GM23338 (cell line): ENCODE data around the gene SLC13A3. TPM values are rescaled to one million over a fixed set of nuclear protein-coding genes. Genes with fewer than 3 reads are reported as not detected.

Source experiments
- ATAC-seq: fragments of 200-7000 bp; cut with Tn5 transposase; 3 replicates; pipeline ENCODE4 v1.9.1; 2020
- DNase-seq: peaks from one replicate; pipeline ENCODE4 v3.0.0-alpha.2; 2015; ENCODE audit warnings: low spot score
- H2AFZ ChIP-seq: fragments of 200-600 bp; sonication (generic); 2 replicates; pipeline ENCODE4 v1.8.0; 2016; ENCODE audit warnings: antibody characterized with exemption, mild to moderate bottlenecking, moderate library complexity
- H3F3A ChIP-seq: fragments of 200-600 bp; sonication (generic); replicated peaks from 2 replicates; pipeline ENCODE4 v1.8.0; 2017; ENCODE audit warnings: antibody characterized with exemption, mixed run types, low read depth
- H3K27ac ChIP-seq: fragments of 200-600 bp; sonication (generic); 2 replicates; pipeline ENCODE4 v1.6.1; 2016; ENCODE audit warnings: low read depth
- H3K27me3 ChIP-seq: fragments of 200-600 bp; sonication (generic); 2 replicates; pipeline ENCODE4 v1.8.0; 2016; ENCODE audit warnings: mild to moderate bottlenecking, mixed run types, moderate library complexity; ENCODE audit not compliant: insufficient read depth
- H3K36me3 ChIP-seq: fragments of 200-600 bp; sonication (generic); 2 replicates; pipeline ENCODE4 v1.8.0; 2016; ENCODE audit warnings: mild to moderate bottlenecking; ENCODE audit not compliant: insufficient read depth
- H3K4me1 ChIP-seq: fragments of 200-600 bp; sonication (generic); 2 replicates; pipeline ENCODE4 v1.8.0; 2016; ENCODE audit warnings: mild to moderate bottlenecking, moderate library complexity; ENCODE audit not compliant: insufficient read depth
- H3K4me2 ChIP-seq: fragments of 200-600 bp; sonication (generic); 2 replicates; pipeline ENCODE4 v1.7.1; 2017; ENCODE audit warnings: mixed run types
- H3K4me3 ChIP-seq: fragments of 200-600 bp; sonication (generic); 2 replicates; pipeline ENCODE4 v1.6.1; 2016; ENCODE audit warnings: mixed run types
- H3K79me2 ChIP-seq: fragments of 200-600 bp; sonication (generic); replicated peaks from 2 replicates; pipeline ENCODE4 v1.8.0; 2017; ENCODE audit warnings: mild to moderate bottlenecking; ENCODE audit not compliant: insufficient read depth
- H3K9me2 ChIP-seq: fragments of 200-600 bp; sonication (generic); 2 replicates; pipeline ENCODE4 v1.8.0; 2017; ENCODE audit not compliant: insufficient read depth
- H4K20me1 ChIP-seq: fragments of 200-600 bp; sonication (generic); replicated peaks from 2 replicates; pipeline ENCODE4 v1.8.0; 2017; ENCODE audit warnings: mild to moderate bottlenecking; ENCODE audit not compliant: insufficient read depth
- H3K27ac Mint-ChIP-seq: 2 replicates; pipeline ENCODE4 v1.8.0; 2020; ENCODE audit warnings: inconsistent platforms, mild to moderate bottlenecking, moderate library complexity, mixed read lengths
- H3K27me3 Mint-ChIP-seq: 3 replicates; pipeline ENCODE4 v1.8.0; 2022; ENCODE audit warnings: low read depth, mild to moderate bottlenecking, moderate library complexity, mixed read lengths, inconsistent platforms; ENCODE audit not compliant: insufficient read depth, poor library complexity
- H3K36me3 Mint-ChIP-seq: 3 replicates; pipeline ENCODE4 v1.8.0; 2021; ENCODE audit warnings: low read depth, mild to moderate bottlenecking, inconsistent platforms, moderate library complexity, mixed read lengths
- H3K4me1 Mint-ChIP-seq: 3 replicates; pipeline ENCODE4 v1.8.0; 2020; ENCODE audit warnings: mild to moderate bottlenecking, inconsistent platforms, mixed read lengths
- H3K4me3 Mint-ChIP-seq: 3 replicates; pipeline ENCODE4 v1.8.0; 2021; ENCODE audit warnings: moderate library complexity, mild to moderate bottlenecking, inconsistent platforms, mixed read lengths
- H3K9me3 Mint-ChIP-seq: 3 replicates; pipeline ENCODE4 v1.8.0; 2020; ENCODE audit warnings: moderate library complexity, mild to moderate bottlenecking, inconsistent platforms, mixed read lengths
- CREB1 ChIP-seq: fragments of 250-450 bp; sonication (Bioruptor Pico); IDR thresholded peaks from 2 replicates; pipeline ENCODE4 v1.5.0; 2020; ENCODE audit warnings: low read depth, mild to moderate bottlenecking, moderate library complexity
- CTCF ChIP-seq, 2 experiments: fragments of 200-600 bp in 1 of 2; sonication (generic) in 1 of 2; conservative IDR thresholded peaks; 2 replicates each; pipeline versions ENCODE4 v1.5.1 to v1.6.1; 2016 to 2017; ENCODE audit warnings: antibody characterized with exemption in 2 of 2, low read depth in 2 of 2, mild to moderate bottlenecking in 2 of 2, moderate library complexity in 1 of 2
- ETS1 ChIP-seq: IDR thresholded peaks from 2 replicates; pipeline ENCODE4 v1.6.1; 2016; ENCODE audit warnings: antibody characterized with exemption
- EZH2 ChIP-seq: fragments of 200-600 bp; sonication (generic); IDR thresholded peaks from one replicate; pipeline ENCODE4 v1.8.0; 2017; ENCODE audit warnings: antibody characterized with exemption, mild to moderate bottlenecking, low read depth; ENCODE audit not compliant: unreplicated experiment
- EZH2phosphoT487 ChIP-seq: fragments of 200-600 bp; sonication (generic); IDR thresholded peaks from one replicate; pipeline ENCODE4 v1.8.1; 2018; ENCODE audit warnings: antibody characterized with exemption; ENCODE audit not compliant: unreplicated experiment
- JUNB ChIP-seq: IDR thresholded peaks from one replicate; pipeline ENCODE4 v1.6.1; 2016; ENCODE audit warnings: antibody characterized with exemption; ENCODE audit not compliant: unreplicated experiment
- NANOG ChIP-seq: IDR thresholded peaks from 2 replicates; pipeline ENCODE4 v1.6.1; 2016; ENCODE audit warnings: antibody characterized with exemption, borderline replicate concordance
- POLR2AphosphoS5 ChIP-seq: IDR thresholded peaks from 2 replicates; pipeline ENCODE4 v1.6.1; 2016; ENCODE audit warnings: antibody characterized with exemption, low read depth
- STAT1 ChIP-seq: IDR thresholded peaks from one replicate; pipeline ENCODE4 v1.6.1; 2016; ENCODE audit warnings: antibody characterized with exemption; ENCODE audit not compliant: unreplicated experiment
- ZNF114 ChIP-seq: fragments of 250-450 bp; sonication (Bioruptor Pico); IDR thresholded peaks from 2 replicates; pipeline ENCODE4 v1.5.0; 2020; ENCODE audit warnings: mild to moderate bottlenecking, moderate library complexity
- ZNF331 ChIP-seq: fragments of 250-450 bp; sonication (Bioruptor Pico); IDR thresholded peaks from 2 replicates; pipeline ENCODE4 v1.5.0; 2020; ENCODE audit warnings: low read depth, mild to moderate bottlenecking, moderate library complexity
- polyA plus RNA-seq: library from polyadenylated mRNA; unstranded; fragments of >200 nt; fragmentation: Nextera tagmentation; extraction: Ambion mirVana; gene quantifications from 2 replicates; pipeline ENCODE4 v1.2.1, GENCODE V29; 2016
- total RNA-seq: library from RNA; depleted of rRNA; stranded (reverse); fragments of >200 nt; shearing (Covaris generic); gene quantifications from 2 replicates; pipeline ENCODE4 v1.2.3, GENCODE V29; 2014
- TF ChIP-seq, protein P1 (sequence below): IDR thresholded peaks from one replicate; pipeline ENCODE4 v1.6.1; 2018; ENCODE audit warnings: antibody characterized with exemption; ENCODE audit not compliant: unreplicated experiment
- TF ChIP-seq, protein P2 (sequence below): fragments of 250-450 bp; sonication (Bioruptor Pico); IDR thresholded peaks from 2 replicates; pipeline ENCODE4 v1.5.0; 2020; ENCODE audit warnings: mild to moderate bottlenecking, moderate library complexity

Gene SLC13A3
- total and polyA plus RNA-seq, 2 experiments from 2014 or later = 8.6 to 9.1 TPM

DNA sequence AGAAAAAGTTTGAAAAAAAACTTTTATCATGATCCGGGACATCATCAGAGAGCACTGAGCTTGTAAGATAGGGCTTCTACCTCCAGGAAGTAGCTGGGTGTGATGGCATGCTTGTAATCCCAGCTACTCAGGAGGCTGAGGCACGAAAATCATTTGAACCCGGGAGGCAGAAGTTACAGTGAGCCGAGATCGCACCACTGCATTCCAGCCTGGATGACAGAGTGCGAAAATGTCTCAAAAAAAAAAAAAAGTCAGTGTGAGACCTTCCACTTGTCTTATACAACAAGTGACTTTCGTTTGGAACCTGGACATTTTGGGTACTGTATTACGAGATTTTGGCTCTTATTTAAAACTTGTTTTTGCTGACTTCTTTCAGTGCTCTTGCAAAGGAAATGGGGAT lies 5.9 kb upstream of the SLC13A3 start:
- H3K9me2 ChIP-seq = 0 out of 2 replicates have a peak, but pooled peaks cover 2% of the 10 kb centered on the region

More for the DNA sequence above, 5.9 kb upstream of the SLC13A3 start:
- Histone ChIP-seq H3K4me2 (no peak overlapping the region), H3K27me3 (peaks cover under 1% of the 10 kb centered on the region; the same call in 1 of the 2 replicates), H4K20me1 (peaks cover 2% of the 10 kb centered on the region; the same call in 1 of the 2 replicates), H3K4me1 (no peaks in the 10 kb centered on the region), H3K36me3 (0 out of 2 replicates have a peak, but pooled peaks cover 3% of the 10 kb centered on the region), H3F3A (no peaks in the 10 kb centered on the region), H3K4me3 (no peak overlapping the region), H3K27ac (no peak overlapping the region), H3K79me2 (no peaks in the 10 kb centered on the region), H2AFZ (no peak overlapping the region)
- no peak for ATAC-seq
- Mint-ChIP-seq H3K4me3 (no peak overlapping the region), H3K9me3 (no peaks in the 10 kb centered on the region), H3K4me1 (peaks cover 9% of the 10 kb centered on the region; the same call in 2 of the 3 replicates), H3K36me3 (no peaks in the 10 kb centered on the region), H3K27ac (no peak overlapping the region), H3K27me3 (peaks cover 2% of the 10 kb centered on the region)
- TF ChIP-seq STAT1 (no peak), JUNB (no peak), ETS1 (no peak), POLR2AphosphoS5 (no peak), EZH2phosphoT487 (no peak), ZNF114 (CRISPR knock-in tag) (no peak), ZNF331 (CRISPR knock-in tag) (no peak), CREB1 (CRISPR knock-in tag) (no peak), NANOG (no peak), EZH2 (no peak), CTCF (conservative IDR thresholded peaks at IDR 0.05; ENCODE audit: low read depth in 2 of 2) (no peak)
- TF ChIP-seq, protein P1, sequence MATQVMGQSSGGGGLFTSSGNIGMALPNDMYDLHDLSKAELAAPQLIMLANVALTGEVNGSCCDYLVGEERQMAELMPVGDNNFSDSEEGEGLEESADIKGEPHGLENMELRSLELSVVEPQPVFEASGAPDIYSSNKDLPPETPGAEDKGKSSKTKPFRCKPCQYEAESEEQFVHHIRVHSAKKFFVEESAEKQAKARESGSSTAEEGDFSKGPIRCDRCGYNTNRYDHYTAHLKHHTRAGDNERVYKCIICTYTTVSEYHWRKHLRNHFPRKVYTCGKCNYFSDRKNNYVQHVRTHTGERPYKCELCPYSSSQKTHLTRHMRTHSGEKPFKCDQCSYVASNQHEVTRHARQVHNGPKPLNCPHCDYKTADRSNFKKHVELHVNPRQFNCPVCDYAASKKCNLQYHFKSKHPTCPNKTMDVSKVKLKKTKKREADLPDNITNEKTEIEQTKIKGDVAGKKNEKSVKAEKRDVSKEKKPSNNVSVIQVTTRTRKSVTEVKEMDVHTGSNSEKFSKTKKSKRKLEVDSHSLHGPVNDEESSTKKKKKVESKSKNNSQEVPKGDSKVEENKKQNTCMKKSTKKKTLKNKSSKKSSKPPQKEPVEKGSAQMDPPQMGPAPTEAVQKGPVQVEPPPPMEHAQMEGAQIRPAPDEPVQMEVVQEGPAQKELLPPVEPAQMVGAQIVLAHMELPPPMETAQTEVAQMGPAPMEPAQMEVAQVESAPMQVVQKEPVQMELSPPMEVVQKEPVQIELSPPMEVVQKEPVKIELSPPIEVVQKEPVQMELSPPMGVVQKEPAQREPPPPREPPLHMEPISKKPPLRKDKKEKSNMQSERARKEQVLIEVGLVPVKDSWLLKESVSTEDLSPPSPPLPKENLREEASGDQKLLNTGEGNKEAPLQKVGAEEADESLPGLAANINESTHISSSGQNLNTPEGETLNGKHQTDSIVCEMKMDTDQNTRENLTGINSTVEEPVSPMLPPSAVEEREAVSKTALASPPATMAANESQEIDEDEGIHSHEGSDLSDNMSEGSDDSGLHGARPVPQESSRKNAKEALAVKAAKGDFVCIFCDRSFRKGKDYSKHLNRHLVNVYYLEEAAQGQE = no peak
- TF ChIP-seq, protein P2, sequence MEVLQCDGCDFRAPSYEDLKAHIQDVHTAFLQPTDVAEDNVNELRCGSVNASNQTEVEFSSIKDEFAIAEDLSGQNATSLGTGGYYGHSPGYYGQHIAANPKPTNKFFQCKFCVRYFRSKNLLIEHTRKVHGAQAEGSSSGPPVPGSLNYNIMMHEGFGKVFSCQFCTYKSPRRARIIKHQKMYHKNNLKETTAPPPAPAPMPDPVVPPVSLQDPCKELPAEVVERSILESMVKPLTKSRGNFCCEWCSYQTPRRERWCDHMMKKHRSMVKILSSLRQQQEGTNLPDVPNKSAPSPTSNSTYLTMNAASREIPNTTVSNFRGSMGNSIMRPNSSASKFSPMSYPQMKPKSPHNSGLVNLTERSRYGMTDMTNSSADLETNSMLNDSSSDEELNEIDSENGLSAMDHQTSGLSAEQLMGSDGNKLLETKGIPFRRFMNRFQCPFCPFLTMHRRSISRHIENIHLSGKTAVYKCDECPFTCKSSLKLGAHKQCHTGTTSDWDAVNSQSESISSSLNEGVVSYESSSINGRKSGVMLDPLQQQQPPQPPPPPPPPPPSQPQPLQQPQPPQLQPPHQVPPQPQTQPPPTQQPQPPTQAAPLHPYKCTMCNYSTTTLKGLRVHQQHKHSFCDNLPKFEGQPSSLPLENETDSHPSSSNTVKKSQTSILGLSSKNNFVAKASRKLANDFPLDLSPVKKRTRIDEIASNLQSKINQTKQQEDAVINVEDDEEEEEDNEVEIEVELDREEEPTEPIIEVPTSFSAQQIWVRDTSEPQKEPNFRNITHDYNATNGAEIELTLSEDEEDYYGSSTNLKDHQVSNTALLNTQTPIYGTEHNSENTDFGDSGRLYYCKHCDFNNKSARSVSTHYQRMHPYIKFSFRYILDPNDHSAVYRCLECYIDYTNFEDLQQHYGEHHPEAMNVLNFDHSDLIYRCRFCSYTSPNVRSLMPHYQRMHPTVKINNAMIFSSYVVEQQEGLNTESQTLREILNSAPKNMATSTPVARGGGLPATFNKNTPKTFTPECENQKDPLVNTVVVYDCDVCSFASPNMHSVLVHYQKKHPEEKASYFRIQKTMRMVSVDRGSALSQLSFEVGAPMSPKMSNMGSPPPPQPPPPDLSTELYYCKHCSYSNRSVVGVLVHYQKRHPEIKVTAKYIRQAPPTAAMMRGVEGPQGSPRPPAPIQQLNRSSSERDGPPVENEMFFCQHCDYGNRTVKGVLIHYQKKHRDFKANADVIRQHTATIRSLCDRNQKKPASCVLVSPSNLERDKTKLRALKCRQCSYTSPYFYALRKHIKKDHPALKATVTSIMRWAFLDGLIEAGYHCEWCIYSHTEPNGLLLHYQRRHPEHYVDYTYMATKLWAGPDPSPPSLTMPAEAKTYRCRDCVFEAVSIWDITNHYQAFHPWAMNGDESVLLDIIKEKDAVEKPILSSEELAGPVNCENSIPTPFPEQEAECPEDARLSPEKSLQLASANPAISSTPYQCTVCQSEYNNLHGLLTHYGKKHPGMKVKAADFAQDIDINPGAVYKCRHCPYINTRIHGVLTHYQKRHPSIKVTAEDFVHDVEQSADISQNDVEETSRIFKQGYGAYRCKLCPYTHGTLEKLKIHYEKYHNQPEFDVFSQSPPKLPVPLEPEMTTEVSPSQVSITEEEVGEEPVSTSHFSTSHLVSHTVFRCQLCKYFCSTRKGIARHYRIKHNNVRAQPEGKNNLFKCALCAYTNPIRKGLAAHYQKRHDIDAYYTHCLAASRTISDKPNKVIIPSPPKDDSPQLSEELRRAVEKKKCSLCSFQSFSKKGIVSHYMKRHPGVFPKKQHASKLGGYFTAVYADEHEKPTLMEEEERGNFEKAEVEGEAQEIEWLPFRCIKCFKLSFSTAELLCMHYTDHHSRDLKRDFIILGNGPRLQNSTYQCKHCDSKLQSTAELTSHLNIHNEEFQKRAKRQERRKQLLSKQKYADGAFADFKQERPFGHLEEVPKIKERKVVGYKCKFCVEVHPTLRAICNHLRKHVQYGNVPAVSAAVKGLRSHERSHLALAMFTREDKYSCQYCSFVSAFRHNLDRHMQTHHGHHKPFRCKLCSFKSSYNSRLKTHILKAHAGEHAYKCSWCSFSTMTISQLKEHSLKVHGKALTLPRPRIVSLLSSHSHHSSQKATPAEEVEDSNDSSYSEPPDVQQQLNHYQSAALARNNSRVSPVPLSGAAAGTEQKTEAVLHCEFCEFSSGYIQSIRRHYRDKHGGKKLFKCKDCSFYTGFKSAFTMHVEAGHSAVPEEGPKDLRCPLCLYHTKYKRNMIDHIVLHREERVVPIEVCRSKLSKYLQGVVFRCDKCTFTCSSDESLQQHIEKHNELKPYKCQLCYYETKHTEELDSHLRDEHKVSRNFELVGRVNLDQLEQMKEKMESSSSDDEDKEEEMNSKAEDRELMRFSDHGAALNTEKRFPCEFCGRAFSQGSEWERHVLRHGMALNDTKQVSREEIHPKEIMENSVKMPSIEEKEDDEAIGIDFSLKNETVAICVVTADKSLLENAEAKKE (CRISPR knock-in tag) = no peak
- no peak for DNase-seq
